PC-3 (cell line): ENCODE data around the gene CTBP2. TPM values are rescaled to one million over a fixed set of nuclear protein-coding genes. Genes with fewer than 3 reads are reported as not detected.

ENCODE experiments used
- ATAC-seq: fragments of 200-7000 bp; cut with Tn5 transposase; 2 replicates; pipeline ENCODE4 v1.9.1; 2020; ENCODE audit warnings: mild to moderate bottlenecking, moderate library complexity
- BruUV-seq: library from RNA; stranded (reverse); fragments of 400-500 nt; replicated peaks from 2 replicates; lab custom pipeline; 2021; lab: Mats Ljungman, UMichigan
- CTCF ChIA-PET: fragments of 300-600 bp; sonication (Branson Sonifier 250); formaldehyde crosslinking; loops from one replicate; lab custom pipeline; 2022; ENCODE audit warnings: antibody characterized with exemption; lab: Charles Lee
- POLR2A ChIA-PET: fragments of 300-600 bp; sonication (Branson Sonifier 250); formaldehyde crosslinking; loops from one replicate; lab custom pipeline; 2022; ENCODE audit warnings: antibody characterized with exemption; ENCODE audit not compliant: unreplicated experiment; lab: Charles Lee
- DNase-seq: peaks from one replicate; pipeline ENCODE4 v3.0.0-alpha.2; 2015
- H2AFZ ChIP-seq: fragments of 300-600 bp; sonication (generic); 2 replicates; pipeline ENCODE4 v1.6.0; 2016; ENCODE audit warnings: antibody characterized with exemption, low read length
- H3F3A ChIP-seq: fragments of 300-600 bp; sonication (generic); one replicate; pipeline ENCODE4 v1.6.0; 2017; ENCODE audit warnings: antibody characterized with exemption, low read length, control low read depth, mild to moderate bottlenecking; ENCODE audit not compliant: unreplicated experiment
- H3K27ac ChIP-seq: fragments of 300-600 bp; sonication (generic); 2 replicates; pipeline ENCODE4 v1.5.1; 2016; ENCODE audit warnings: mild to moderate bottlenecking, low read length
- H3K27me3 ChIP-seq: fragments of 300-600 bp; sonication (generic); 2 replicates; pipeline ENCODE4 v1.6.1; 2016; ENCODE audit warnings: low read length, mixed read lengths
- H3K36me3 ChIP-seq: fragments of 300-600 bp; sonication (generic); 2 replicates; pipeline ENCODE4 v1.6.1; 2016; ENCODE audit warnings: low read depth, mixed run types, low read length, mixed read lengths
- H3K4me1 ChIP-seq: fragments of 300-600 bp; sonication (generic); 2 replicates; pipeline ENCODE4 v1.5.1; 2016; ENCODE audit warnings: low read length; ENCODE audit not compliant: insufficient read depth
- H3K4me2 ChIP-seq: fragments of 300-600 bp; sonication (generic); 2 replicates; pipeline ENCODE4 v1.6.0; 2016; ENCODE audit warnings: low read length
- H3K4me3 ChIP-seq: fragments of 300-600 bp; sonication (generic); 2 replicates; pipeline ENCODE4 v1.5.1; 2016; ENCODE audit warnings: mild to moderate bottlenecking, low read length, mixed read lengths
- H3K79me2 ChIP-seq: fragments of 300-600 bp; sonication (generic); 2 replicates; pipeline ENCODE4 v1.6.1; 2017; ENCODE audit warnings: low read length, mixed read lengths
- H3K9ac ChIP-seq: fragments of 300-600 bp; sonication (generic); 2 replicates; pipeline ENCODE4 v1.6.0; 2016; ENCODE audit warnings: mild to moderate bottlenecking, low read length
- H3K9me2 ChIP-seq: fragments of 300-600 bp; sonication (generic); replicated peaks from 2 replicates; pipeline ENCODE4 v1.6.1; 2016; ENCODE audit warnings: mixed run types, low read length, mixed read lengths
- H3K9me3 ChIP-seq: fragments of 300-600 bp; sonication (generic); 2 replicates; pipeline ENCODE4 v1.6.1; 2016; ENCODE audit warnings: low read length, mixed read lengths
- H4K20me1 ChIP-seq: fragments of 300-600 bp; sonication (generic); 2 replicates; pipeline ENCODE4 v1.6.1; 2016; ENCODE audit warnings: low read length, mixed read lengths
- CTCF ChIP-seq: fragments of 300-600 bp; sonication (generic); conservative IDR thresholded peaks from 2 replicates; pipeline ENCODE4 v1.5.1; 2017; ENCODE audit warnings: antibody characterized with exemption, low read depth, mild to moderate bottlenecking, low read length
- EZH2 ChIP-seq: fragments of 300-600 bp; sonication (generic); IDR thresholded peaks from one replicate; pipeline ENCODE4 v1.6.1; 2017; ENCODE audit warnings: antibody characterized with exemption, mild to moderate bottlenecking, low read length; ENCODE audit not compliant: unreplicated experiment
- EZH2phosphoT487 ChIP-seq: fragments of 300-600 bp; sonication (generic); IDR thresholded peaks from 2 replicates; pipeline ENCODE4 v1.6.1; 2018; ENCODE audit warnings: mild to moderate bottlenecking, antibody characterized with exemption, low read length, borderline replicate concordance
- intact Hi-C: fragments of 100-400 bp; cut with micrococcal nuclease; formaldehyde crosslinking; loops from 2 replicates; pipeline ENCODE4 v1.9.0; 2023
- total RNA-seq: library from RNA; depleted of rRNA; stranded (reverse); fragments of >200 nt; gene quantifications from 2 replicates; pipeline ENCODE4 v1.2.3, GENCODE V29; 2014

CTBP2 gene
- total RNA-seq, 1 experiment from 2014 or later, result 78.9 TPM

DNA sequence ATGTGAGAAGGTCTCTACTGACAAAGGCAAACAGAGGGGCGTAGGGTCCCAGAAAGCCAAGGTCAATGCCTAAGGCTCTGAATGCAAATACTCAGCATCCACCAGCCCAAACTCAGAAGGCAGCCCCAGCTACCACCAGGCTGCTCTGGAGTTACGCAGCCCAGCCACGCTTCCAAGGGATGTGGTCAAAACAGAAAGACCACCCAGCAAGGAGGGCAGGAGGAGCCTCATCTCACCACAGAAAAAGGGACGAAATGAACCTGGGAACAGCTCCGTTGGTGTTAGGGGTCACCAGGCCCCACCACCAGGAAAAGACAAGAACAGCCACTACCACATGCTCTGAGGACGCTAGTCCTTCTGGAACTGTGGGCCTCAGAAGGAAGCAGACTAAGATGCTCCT lies 65.1 kb downstream of the CTBP2 start:
- Histone ChIP-seq H3K4me2 (no peak overlapping the region), H3K36me3 (no peaks in the 10 kb centered on the region), H3K9ac (no peak overlapping the region), H3K4me1 (no peaks in the 10 kb centered on the region), H3K79me2 (peaks cover 95% of the 10 kb centered on the region), H3K4me3 (no peak overlapping the region), H3K9me2 (no peaks in the 10 kb centered on the region), H3K9me3 (no peaks in the 10 kb centered on the region), H3K27ac (no peak overlapping the region), H4K20me1 (0 out of 2 replicates have a peak, but pooled peaks cover 4% of the 10 kb centered on the region), H3F3A (no peaks in the 10 kb centered on the region), H3K27me3 (no peaks in the 10 kb centered on the region), H2AFZ (no peak overlapping the region)
- no TSS peak for BruUV-seq
- TF ChIP-seq EZH2, result no peak
- TF ChIP-seq CTCF, result no peak
- no peak for TF ChIP-seq EZH2phosphoT487
- DNase-seq, result no peak
- CTCF ChIA-PET, result no interaction called here
- ATAC-seq, result no peak
- POLR2A ChIA-PET, result no interaction called here
- intact Hi-C loops, result no loop called here

DNA sequence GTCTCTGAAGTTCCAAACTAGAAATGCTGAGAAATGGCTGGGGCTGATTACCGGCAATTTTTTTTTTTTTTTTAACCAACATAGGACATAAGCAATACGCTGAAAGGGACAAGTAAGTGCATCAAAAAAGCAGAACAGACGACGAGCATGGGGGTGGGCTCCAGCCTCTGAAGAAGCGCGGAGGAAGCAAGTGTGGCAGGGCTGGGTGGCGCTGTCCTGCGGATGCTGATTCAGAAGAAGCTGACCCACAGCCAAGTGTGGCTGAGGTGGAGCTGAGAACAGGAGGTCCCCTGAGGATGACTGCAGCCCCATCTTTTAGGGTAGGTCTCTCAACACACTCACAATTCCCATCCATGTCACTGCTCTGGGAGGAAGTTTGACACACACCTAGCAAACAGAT lies 65.6 kb downstream of the CTBP2 start:
- Histone ChIP-seq H3K9ac (no peak overlapping the region), H3F3A (no peaks in the 10 kb centered on the region), H3K4me2 (no peak overlapping the region), H3K27ac (no peak overlapping the region), H3K9me3 (no peaks in the 10 kb centered on the region), H4K20me1 (0 out of 2 replicates have a peak, but pooled peaks cover 4% of the 10 kb centered on the region), H3K36me3 (no peaks in the 10 kb centered on the region), H2AFZ (no peak overlapping the region), H3K9me2 (no peaks in the 10 kb centered on the region), H3K4me3 (no peak overlapping the region), H3K4me1 (no peaks in the 10 kb centered on the region), H3K79me2 (peaks cover 94% of the 10 kb centered on the region), H3K27me3 (no peaks in the 10 kb centered on the region)
- ATAC-seq (no peak), DNase-seq (no peak)
- no peak for TF ChIP-seq EZH2
- TF ChIP-seq CTCF, result no peak
- no peak for TF ChIP-seq EZH2phosphoT487
- BruUV-seq, result no TSS peak
- ChIA-PET POLR2A (no interaction called here), CTCF (no interaction called here)
- intact Hi-C loops, result no loop called here

GRCh38 chr10:125093974-125094705 lies 66.2 kb downstream of the CTBP2 start:
- POLR2A ChIA-PET, result no interaction called here
- Histone ChIP-seq H4K20me1 (0 out of 2 replicates have a peak, but pooled peaks cover 4% of the 10 kb centered on the region), H3K36me3 (no peaks in the 10 kb centered on the region), H3K9ac (no peak overlapping the region), H3K4me2 (no peak overlapping the region), H3K9me2 (no peaks in the 10 kb centered on the region), H3K4me1 (no peaks in the 10 kb centered on the region), H3K27me3 (no peaks in the 10 kb centered on the region), H3K4me3 (no peak overlapping the region), H2AFZ (no peak overlapping the region), H3K27ac (no peak overlapping the region), H3K79me2 (peaks cover 94% of the 10 kb centered on the region), H3F3A (no peaks in the 10 kb centered on the region), H3K9me3 (no peaks in the 10 kb centered on the region)
- no peak for ATAC-seq
- intact Hi-C loops, result no loop called here
- no peak for DNase-seq
- CTCF ChIA-PET, result no interaction called here
- BruUV-seq, result no TSS peak
- no peak for TF ChIP-seq CTCF
- no peak for TF ChIP-seq EZH2
- TF ChIP-seq EZH2phosphoT487, result no peak
